ENCODE measurements around the gene PRDM16. TPM values are rescaled to one million over a fixed set of nuclear protein-coding genes. Genes with fewer than 3 reads are reported as not detected.
A peak's percentile ranks its signal among the peaks of the same experiment; 100 is the strongest.

The PRDM16 gene
- total RNA-seq, 1 experiment from 2014 or later = not detected

DNA sequence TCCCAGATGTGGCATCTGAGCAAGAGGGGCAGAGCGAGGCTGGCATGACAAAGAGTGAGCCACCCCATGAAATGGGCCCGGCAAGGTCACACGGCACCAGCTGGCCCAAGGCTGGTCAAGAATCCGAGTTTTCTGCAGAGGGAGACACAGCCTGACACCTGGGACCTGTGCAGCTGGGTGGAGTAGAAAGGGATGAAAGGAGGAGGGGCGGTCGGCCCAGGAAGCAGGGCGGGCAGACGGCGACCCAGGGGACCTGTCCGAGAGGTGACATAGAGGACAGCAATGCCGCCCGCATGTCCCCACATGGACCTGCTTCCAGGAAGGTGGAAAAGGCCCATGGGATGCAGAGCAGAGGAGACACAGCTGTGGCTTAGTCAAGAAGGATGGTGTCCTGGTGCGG, 137.7 kb downstream of the PRDM16 start:
- no peak for DNase-seq (ENCODE audit: low read depth)

DNA sequence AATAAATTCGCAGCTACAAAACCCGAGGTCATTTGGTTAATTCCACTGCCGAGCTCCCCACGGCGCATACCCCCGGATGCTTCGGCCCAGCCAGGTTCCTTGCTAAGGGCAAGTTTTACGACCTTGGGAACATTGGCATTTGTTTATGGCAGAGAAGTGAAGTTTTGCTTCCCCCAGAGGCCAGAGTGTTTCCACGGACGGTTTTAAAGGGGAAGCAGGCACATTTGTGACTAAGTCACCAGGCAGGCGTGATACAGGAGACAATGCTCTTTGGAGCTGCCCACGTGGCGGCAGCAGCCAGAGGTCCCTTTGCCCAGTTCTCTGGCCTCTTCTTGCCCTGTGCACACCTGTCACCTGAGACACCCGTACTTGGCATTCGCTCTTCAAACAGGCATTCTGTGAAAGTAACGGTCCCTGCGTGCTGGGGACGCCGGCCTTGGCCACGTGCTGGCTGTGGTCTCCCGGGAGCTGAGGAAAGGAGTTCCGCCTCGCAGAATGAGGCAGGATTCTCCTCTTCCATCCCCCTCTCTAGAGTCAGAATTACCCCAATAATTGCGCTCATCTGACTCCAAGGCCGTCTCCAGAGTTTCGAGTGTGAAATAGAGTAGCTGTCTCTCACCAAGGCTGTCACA, 138.3 kb downstream of the PRDM16 start:
- DNase-seq (ENCODE audit: low read depth) = no peak

DNA sequence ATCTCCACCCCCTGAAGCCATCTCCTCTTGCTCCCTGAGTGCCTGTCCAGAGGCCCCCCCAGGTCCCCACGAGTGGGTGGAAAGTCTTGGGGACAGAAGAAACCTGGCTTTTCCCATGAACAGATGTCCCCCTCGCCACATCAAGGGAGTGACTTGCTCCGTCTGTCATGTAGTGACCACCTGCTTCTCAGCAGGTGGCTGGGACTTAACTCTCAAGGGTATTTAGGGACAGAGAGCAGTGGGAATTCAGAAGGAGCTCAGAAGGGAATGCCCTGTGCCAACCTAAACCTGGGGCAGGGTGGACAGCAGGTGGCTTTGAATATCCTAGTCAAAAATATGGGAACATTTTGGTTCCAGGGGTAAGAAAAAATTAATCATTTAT, 139.8 kb downstream of the PRDM16 start:
- DNase-seq (ENCODE audit: low read depth) = no peak

- DNase-seq (ENCODE audit: low read depth) = no peak
Observed at GRCh38 chr1:3209201-3209600, 140.2 kb downstream of the PRDM16 start.

DNA sequence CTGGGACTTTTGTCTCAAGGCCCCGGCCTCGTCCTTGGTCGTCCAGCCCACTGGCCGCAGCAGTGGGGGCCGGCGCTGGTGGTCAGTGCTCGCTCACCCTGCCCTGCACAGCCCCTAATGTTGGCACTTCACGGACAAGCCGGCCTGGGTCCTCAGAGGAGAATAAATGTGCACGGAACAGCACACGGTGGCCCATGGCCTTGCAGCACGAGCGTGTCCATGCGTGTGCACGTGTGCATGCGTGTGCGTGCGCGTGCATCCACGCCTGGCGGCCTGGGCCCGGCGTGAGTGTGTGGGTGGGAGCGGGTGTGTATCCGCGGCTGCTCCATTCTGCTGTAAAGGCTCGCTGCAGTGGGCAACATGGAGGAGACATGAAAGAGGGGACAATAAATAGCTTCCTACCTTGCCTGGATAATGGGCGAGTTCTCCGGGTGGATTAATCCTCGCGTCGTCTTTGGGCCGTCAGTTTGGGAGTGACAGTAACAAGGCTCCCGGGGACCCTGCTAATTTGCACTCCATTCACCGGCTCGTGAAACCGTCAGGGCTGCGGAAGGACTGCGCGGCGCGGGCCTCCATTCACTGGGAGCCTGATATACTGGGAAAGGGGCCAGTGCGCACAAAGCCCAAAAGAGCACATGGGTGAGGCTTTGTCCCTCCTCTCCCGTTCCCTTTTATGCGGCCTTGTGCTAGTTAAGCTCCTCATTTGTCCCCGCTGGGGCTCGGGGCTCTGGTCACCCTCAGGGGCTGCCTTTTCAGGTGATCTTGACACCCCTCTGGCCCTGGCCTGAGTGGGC, 142.8 kb downstream of the PRDM16 start:
- no peak for DNase-seq (ENCODE audit: low read depth)

GRCh38 chr1:3212453-3213355, 143.7 kb downstream of the PRDM16 start:
- DNase-seq (ENCODE audit: low read depth) = no peak

DNA sequence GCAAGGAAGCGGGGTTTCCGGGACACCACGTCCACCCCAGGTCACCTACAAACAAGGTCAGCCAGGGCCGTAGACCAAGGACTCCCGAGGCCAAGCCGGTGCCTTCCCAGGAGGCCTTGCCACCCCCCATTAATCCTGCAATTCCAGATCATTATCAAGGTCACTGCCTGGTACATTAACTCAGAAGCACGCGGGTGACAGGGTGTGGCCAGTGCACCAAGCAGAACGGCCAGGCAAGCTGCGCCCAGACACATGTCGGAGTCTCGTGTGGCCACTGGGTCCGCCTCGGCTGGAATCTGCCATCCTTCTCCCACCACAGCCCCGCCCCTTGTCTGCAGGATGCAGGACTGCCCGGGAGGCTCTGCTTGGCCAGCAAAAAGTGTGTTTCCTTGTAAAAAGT, 144.7 kb downstream of the PRDM16 start:
- no peak for DNase-seq (ENCODE audit: low read depth)

GRCh38 chr1:3215198-3216014, 146.4 kb downstream of the PRDM16 start:
- no peak for DNase-seq (ENCODE audit: low read depth)

- DNase-seq (ENCODE audit: low read depth) = no peak
Observed at GRCh38 chr1:3216015-3216391, 147.0 kb downstream of the PRDM16 start.

DNA sequence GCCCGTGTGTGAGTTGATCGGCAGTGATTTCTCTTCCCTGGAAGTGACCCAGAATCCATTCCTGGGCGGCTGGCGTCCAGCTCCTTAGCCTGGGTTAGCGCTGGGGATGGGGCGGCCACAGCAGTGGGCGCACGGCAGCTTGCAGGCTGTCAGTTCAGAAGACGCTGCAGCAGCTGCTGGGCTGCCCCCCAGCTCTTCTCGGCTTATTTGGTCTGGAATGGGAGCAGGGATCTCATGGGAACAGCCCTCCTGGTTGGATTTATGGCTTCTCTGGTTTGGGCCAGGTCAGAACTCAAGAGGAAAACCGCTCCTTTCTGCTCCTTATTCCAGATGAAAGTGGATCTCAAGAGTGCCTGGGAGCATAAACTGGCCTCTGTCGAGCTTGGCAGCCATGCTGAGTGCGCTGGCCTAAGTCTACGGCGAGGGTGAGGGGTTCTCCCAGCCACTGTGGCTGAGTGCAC, 148.2 kb downstream of the PRDM16 start:
- DNase-seq (ENCODE audit: low read depth) = no peak

- no peak for DNase-seq (ENCODE audit: low read depth)
Observed at GRCh38 chr1:3217979-3218679, 149.1 kb downstream of the PRDM16 start.

- peak; percentile 26 for DNase-seq (ENCODE audit: low read depth)
Observed at GRCh38 chr1:3219005-3219790, 150.2 kb downstream of the PRDM16 start.

GRCh38 chr1:3219791-3220467, 150.9 kb downstream of the PRDM16 start:
- no peak for DNase-seq (ENCODE audit: low read depth)

DNA sequence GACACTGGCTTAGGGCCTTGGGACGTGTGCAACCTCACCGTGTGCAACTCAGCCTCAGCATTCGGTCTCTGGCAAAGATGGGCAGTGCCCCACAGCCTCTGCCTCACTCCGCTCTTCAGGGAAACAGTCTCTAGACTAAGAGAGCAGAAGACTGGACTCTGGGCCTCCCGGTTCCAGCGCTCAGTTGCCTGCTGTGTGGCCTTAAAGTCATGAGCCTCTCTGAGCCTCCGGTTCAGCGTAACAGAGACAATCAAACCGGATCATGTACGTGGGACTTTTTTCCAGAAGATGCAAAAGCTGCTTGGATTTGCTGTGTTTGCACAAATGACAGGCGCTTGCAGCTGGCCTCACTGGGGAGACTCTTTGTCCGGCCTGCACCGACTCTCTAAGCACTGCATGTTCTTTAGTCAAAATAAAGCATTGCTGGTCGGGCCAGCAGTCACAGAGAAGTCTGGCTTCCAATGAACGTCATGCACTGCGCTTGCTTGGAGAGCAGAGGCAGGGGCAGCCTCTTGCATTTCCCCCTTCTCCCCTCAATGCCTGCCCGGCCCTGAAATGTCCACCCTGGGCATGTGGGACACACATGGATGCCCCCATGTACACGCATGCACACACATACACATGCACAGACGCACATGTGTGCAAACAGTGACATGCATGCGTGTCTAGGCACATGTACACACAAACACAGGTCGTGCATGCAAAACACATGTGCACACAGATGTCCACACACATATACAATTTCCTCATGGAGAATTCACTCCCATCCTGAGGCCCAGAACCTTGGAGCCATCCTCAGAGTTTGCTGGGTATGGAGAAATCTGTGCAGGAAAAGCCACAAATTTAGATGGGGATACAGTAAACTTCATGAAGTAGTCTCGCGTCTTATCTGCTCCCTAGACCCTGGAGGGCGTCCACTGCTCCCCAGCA, 152.4 kb downstream of the PRDM16 start:
- DNase-seq (ENCODE audit: low read depth) = no peak

GRCh38 chr1:3222042-3222692, 153.2 kb downstream of the PRDM16 start:
- no peak for DNase-seq (ENCODE audit: low read depth)

DNA sequence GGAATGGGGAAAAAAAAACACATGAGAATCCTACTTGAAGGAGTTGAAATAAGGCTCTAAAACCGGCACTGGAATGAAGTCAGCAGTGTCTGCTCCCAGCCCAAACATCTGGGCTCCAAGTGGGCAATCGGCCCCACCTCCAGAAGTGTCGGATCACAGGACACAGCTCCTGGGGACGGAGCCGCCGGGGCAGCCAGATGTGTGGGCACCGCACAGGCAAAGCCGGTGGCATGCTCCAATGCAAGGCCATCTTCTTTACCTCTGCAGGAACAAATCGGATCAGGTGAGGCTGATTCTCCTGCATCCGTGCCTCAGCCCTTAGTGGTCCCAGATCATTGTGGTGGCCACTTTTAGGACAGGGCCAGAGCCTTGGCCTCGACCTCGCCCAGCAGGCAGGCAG, 156.7 kb downstream of the PRDM16 start:
- no peak for DNase-seq (ENCODE audit: low read depth)

- DNase-seq (ENCODE audit: low read depth) = no peak
Observed at GRCh38 chr1:3226191-3226590, 157.2 kb downstream of the PRDM16 start.
